Measurements from ENCODE around the gene HNRNPDL.

GRCh38 chr4:82458729-82459128, 28.5 kb upstream of the HNRNPDL start:
- no peak for TF ChIP-seq EZH2phosphoT487 (IDR thresholded peaks at IDR 0.05; ENCODE audit: insufficient read depth, low read depth)
- no peak for TF ChIP-seq EZH2 (IDR thresholded peaks at IDR 0.05; ENCODE audit: insufficient read depth, poor library complexity, severe bottlenecking)

Data from GM23248 (cell line).